HG02885 (cell line): ENCODE measurements around the gene OR6N2.

ENCODE experiments used
- ATAC-seq: cut with Tn5 transposase; IDR thresholded peaks from one replicate; pipeline ENCODE4 v1.9.1; 2021; ENCODE audit warnings: mild to moderate bottlenecking; ENCODE audit not compliant: unreplicated experiment, poor library complexity

The OR6N2 gene

DNA sequence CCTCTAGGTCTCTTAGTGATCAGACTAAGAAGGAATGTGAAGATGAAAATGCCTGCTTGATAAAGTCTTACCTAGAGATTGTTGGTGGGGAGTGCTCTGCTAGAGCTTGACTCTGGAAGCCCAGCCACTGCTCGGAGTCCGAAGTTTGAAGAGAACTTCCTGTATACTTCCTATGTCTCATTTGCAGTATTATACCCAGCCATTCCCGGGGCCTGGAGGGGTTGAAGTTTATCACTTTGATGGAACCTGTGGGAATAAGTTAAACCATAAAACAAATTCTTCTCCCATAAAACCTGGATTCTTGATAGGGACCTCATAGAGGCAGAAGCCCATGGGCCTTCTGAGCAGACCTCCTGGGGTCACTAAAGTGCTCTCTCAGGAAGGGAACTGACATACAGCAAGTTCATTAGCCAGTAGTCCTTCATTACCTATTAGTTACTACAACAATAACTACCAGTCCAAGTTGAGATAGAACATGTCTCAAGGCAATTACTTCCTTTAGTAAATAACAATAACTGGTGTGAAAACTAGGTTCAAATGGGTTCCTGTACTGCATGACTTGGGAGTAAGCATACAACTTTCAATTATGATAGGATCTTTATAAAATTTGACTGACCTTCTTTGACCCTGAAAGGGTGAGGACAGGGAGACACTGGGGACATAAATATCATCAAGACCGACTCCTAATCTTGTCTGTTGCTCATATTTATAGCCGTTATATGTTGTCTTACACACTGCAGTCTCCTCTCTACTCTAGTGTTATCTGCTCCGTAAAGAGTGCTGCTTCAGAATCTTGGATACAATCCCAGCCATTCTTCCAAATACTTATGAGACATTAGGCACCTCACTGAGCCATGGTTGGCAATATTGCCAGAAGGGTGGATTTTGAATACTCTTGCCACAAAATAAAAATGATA, 8.8 kb downstream of the OR6N2 start, which contains the start of gene OR6N1:
Gene OR6N1, minus strand, starts transcription at position 246 of the 917 bp plus-strand sequence. CDS start 5,513 bp downstream, outside the sequence.
- no peak for ATAC-seq

DNA sequence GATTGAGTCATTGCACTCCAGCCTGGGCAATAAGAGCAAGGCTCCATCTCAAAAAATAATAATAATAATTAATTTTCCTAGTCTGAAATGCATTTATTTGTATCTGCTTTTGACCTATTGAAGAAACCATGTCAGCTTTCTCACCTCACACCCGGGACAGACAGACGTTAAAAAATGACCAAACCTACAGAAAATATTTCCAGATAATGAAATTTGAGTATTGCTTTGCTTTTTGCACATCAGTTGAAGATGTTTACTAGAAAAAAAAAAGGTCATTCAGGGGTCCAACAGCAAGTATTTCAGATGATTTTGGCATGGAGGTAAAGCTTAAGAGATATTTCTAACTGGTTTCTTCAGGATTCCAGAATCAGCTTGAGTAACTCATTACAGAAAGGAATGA, 26.6 kb downstream of the OR6N2 start, which contains the start of gene OR6K6:
Gene OR6K6, plus strand, starts transcription at position 301 of the 400 bp plus-strand sequence. CDS start 168 bp downstream, outside the sequence.
- no peak for ATAC-seq

DNA sequence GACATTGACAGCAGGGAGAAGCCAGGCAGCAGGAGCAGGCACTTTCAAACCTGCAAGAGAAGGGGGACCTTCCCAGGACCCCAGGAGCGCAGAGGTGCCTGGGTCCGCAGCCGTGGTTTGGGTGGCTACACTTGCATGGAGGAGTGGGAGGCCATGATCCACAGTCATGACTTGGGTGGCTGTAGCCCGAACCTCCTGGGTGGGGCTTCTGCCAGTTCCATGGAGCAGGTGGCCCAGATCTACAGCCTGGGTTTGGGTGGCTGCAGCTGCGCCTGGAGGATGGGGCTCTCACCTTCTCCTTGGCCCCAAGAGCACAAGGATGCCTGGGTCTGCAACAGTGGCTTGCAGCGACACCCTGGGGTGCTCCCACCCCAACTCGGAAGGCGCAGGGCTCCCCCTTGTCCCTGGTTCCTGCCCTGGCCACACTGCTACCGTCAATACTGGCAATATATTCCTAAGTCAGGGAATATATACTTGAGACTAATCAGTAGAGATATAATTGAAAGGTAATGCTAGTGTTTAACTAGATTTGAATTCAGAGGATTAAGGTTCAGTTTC, 28.8 kb downstream of the OR6N2 start:
- ATAC-seq = no peak

DNA sequence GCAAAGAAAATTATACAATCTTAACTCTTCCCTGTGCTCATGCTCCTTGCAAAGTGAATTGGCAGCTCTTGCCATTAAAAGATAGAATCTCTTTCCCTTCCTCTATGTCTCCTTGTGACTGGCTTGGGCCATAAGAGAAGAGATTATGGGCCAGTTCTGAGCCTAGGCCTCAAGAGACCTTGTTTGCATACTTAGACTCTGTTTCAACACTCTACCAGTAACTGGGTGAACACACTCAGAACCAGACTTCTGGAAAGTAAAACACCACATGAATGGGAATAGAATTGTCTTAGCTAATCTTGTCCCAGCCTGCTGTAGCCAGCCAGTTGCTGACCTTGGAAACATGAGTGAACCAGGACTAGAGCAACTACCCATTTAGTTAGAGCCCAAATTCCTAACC, 45.2 kb downstream of the OR6N2 start:
- ATAC-seq = no peak

DNA sequence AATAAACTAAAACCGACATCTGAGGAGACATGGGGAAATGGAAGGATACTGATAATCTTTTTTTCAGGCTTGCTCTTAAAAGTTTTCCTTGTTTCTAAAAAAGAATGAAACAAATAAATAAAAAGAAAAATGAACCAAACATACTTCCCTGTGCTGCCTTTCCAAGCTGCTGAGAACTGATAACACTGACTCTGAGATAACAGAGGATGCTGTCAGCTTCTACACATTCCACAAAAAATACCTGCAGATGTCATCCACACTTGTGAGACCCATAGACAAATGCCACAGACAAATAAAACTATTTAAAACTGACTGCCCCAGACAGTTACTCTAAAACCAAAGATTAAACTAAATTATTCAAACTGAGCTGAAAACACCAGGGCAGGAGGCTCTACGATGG, 48.5 kb downstream of the OR6N2 start:
- ATAC-seq = no peak

DNA sequence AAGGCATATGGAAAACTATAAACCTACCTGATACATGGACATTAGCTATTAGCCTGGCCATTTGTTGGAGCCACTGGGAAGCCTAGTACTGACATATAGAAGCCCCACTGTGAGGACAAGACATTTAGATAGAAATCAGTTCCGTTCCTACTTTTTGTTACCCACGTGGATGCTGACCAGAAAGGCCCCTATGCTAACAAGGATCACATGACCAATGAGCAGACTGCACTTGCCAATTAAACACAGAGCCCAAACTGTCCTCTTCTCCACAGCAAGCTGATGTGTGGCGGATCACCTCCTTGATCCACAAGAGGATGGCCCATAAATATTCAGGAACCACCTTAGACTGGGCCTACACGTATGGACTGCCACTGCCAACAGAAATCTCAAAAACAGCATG, 49.3 kb downstream of the OR6N2 start:
- no peak for ATAC-seq

DNA sequence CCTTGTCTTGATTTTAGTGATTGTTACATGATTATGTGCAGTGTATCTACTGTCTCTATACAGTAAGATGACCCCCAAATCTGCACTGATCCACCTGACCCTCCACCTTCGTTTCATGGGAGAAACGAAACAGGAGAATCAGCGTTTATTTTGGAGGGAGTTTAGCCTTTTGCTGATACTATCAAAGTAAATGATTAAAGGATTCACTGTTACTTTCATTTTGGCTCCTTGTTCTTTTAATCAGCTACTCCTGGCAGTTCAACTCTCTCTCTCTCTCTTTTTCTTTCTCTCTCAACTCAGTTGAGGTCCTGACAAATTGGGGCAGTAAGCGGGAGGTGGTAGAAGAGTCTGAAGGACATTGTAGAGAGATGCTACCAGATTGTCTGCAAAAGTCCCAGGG, 50.6 kb downstream of the OR6N2 start:
- no peak for ATAC-seq

DNA sequence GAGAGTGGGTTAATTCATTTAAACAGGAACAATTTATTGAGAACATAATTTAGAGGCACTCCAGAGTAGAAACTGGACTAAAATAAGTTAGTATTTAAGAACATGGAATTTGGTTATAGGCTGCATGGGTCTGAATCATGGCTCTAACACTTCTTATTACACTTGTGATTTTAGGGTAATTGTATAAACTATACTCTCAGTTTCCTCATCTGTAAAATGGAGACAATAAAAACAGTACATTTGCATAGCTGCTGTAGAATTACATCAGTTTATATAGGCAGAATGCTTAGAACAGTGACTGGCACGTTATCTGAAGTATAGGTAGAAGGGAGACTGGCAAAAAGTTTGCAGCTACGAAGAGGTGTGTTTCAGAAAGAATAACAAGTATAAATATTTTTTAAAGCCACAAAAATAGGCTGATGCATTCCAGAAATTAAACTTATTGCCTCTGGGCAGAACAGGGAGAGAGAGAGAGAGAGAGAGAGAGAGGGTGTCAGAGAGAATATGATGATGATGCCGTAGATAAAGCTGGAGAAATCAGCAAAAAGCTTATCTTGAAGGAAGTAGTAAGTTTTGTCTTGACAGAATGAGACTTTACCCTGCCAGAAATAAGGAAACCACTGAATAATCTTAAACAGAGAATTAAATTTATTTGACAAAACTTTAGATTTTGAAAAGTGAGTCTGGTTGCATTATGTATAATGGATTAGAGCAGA, 52.3 kb downstream of the OR6N2 start:
- ATAC-seq = no peak

DNA sequence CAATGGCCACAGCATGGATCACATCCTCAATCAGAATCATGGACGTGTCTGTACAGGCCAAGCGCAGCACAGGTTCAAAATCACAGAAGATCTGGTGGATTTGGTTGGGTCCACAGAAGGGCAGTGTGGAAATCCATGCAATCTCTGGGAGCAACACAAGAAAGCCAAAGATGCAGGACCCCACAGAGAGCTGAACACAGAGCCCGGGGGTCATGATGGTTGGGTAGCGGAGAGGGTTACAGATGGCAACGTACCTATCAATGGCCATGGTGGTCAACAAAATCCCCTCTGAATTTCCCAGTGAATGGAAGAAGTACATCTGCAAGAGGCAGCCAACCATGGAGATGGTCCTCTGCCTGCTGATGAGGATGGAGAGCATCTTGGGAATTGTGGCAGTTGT, 56.6 kb downstream of the OR6N2 start:
- ATAC-seq = no peak
